Measurements from ENCODE around the gene GDF10. TPM values are rescaled to one million over a fixed set of nuclear protein-coding genes. Genes with fewer than 3 reads are reported as not detected.

The GDF10 gene
- total RNA-seq, 1 donor from 2014 or later: not detected

DNA sequence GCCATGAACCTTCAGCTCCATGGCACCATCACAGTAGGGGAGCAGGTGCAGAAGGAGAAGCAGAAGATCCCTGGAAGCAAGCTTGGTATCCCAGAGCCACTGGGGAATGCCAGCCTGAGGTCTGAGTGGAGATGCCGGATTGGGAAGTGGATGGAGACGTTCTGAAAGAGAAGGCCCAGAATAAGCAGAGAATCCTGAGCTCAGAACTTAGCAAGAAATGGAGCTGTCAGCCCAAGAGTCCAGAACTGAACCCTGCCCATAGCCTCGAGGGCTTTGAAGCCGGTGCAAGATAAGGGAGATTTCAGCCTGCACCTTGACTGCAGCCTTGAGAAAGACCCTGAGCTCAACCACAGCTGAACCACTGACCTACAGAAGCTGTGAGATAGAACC, 13.9 kb upstream of the GDF10 start:
- no peaks in the 10 kb centered on the region for H3K36me3 ChIP-seq (ENCODE audit: control insufficient read depth, insufficient read depth, low read length)
- H3K4me3 ChIP-seq (ENCODE audit: low read depth, low read length): no peak overlapping the region
- DNase-seq (ENCODE audit: low read depth) (no peak), FAIRE-seq (no peak)
- TF ChIP-seq, protein P1, sequence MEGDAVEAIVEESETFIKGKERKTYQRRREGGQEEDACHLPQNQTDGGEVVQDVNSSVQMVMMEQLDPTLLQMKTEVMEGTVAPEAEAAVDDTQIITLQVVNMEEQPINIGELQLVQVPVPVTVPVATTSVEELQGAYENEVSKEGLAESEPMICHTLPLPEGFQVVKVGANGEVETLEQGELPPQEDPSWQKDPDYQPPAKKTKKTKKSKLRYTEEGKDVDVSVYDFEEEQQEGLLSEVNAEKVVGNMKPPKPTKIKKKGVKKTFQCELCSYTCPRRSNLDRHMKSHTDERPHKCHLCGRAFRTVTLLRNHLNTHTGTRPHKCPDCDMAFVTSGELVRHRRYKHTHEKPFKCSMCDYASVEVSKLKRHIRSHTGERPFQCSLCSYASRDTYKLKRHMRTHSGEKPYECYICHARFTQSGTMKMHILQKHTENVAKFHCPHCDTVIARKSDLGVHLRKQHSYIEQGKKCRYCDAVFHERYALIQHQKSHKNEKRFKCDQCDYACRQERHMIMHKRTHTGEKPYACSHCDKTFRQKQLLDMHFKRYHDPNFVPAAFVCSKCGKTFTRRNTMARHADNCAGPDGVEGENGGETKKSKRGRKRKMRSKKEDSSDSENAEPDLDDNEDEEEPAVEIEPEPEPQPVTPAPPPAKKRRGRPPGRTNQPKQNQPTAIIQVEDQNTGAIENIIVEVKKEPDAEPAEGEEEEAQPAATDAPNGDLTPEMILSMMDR (IDR thresholded peaks at IDR 0.05; ENCODE audit: insufficient read depth, low read length, severe bottlenecking): no peak
- H3K27me3 ChIP-seq (ENCODE audit: control insufficient read depth, insufficient read depth, low read length): peaks cover 5% of the 10 kb centered on the region

DNA sequence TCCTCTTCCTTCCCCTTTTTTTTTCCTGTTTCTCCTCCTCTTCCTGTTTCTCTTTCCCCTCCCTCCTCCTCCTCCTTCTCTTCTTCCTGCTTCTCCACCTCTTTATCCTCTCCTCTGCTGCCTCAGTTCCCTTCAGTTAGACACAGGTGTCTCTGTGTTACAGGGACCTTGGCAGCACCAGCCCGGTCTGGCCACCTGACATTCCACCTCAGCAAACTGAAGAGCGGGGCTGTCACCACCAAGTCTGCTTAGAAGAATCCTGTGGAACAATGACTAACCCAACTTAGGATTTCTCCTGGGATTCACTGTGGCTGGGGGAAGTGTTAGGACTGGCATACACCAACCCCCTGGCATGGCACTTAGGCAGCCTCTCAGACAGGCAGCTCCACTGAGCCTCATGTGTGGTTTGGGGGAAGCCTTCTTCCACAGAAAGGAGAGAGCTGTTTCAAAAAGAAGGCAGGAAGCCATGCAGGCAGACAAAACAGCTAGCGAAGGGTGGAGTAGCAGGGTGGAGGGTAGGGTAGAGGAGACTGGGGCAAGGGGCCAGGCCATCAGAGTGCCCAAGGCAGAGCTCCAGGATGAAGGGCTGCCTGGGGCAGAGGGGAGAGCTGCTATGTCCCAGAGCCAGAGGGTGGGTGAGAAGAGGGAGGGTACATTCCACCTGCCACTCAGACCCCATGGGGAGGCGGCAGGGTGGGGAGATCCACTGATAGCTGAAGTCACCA, 13.2 kb upstream of the GDF10 start:
- TF ChIP-seq, protein P1 (IDR thresholded peaks at IDR 0.05; ENCODE audit: insufficient read depth, low read length, severe bottlenecking): no peak
- H3K36me3 ChIP-seq (ENCODE audit: control insufficient read depth, insufficient read depth, low read length): no peaks in the 10 kb centered on the region
- H3K4me3 ChIP-seq (ENCODE audit: low read depth, low read length): no peak overlapping the region
- FAIRE-seq: no peak
- no peak for DNase-seq (ENCODE audit: low read depth)
- peaks cover 5% of the 10 kb centered on the region for H3K27me3 ChIP-seq (ENCODE audit: control insufficient read depth, insufficient read depth, low read length)

DNA sequence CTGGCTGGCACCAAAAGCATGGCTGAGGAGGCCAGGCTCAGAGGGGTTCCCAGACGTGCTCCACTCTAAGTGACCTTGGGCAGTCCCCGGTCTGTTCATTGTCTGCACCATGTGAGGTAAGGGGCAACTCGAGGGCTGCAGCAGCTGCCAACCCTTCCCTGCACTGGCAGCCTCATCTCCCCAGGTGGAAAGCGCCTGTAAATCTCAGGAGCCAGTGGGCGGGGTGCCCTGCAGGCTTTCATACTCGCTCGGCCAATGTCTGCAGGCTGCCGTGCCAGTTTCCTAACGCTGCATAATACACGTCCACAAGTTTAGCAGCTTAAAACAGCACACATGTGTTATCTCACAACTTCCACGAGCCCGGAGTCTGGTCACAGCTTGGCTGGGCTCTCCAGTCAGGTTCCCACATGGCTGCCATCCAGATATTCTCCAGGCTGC, 12.6 kb upstream of the GDF10 start:
- H3K27me3 ChIP-seq (ENCODE audit: control insufficient read depth, insufficient read depth, low read length): peaks cover 5% of the 10 kb centered on the region
- no peaks in the 10 kb centered on the region for H3K36me3 ChIP-seq (ENCODE audit: control insufficient read depth, insufficient read depth, low read length)
- H3K4me3 ChIP-seq (ENCODE audit: low read depth, low read length): no peak overlapping the region
- TF ChIP-seq, protein P1 (IDR thresholded peaks at IDR 0.05; ENCODE audit: insufficient read depth, low read length, severe bottlenecking): no peak
- DNase-seq (ENCODE audit: low read depth) (no peak), FAIRE-seq (no peak)

DNA sequence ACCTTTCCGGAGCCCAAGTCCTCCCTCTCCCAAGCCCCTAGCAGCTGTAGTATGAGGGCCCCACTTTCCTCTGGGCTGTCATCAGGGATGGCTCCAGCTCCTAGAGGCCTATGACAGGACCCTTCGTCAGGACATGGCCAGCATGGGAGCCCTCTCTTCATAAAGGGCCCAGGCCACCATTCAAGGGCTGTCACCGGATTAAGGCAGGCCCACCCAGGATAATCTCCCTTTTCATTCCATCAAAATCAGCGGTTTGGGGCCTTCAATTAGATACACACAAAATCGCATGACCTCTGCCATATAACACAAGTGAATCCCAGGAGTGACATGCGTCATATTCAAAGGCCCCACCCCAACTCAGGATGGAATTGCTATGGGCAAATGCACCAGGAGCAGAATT, 12.2 kb upstream of the GDF10 start:
- no peak for DNase-seq (ENCODE audit: low read depth)
- no peak for FAIRE-seq
- Histone ChIP-seq H3K4me3 (ENCODE audit: low read depth, low read length) (no peak overlapping the region), H3K36me3 (ENCODE audit: control insufficient read depth, insufficient read depth, low read length) (no peaks in the 10 kb centered on the region), H3K27me3 (ENCODE audit: control insufficient read depth, insufficient read depth, low read length) (peaks cover 5% of the 10 kb centered on the region)
- TF ChIP-seq, protein P1 (IDR thresholded peaks at IDR 0.05; ENCODE audit: insufficient read depth, low read length, severe bottlenecking): no peak

DNA sequence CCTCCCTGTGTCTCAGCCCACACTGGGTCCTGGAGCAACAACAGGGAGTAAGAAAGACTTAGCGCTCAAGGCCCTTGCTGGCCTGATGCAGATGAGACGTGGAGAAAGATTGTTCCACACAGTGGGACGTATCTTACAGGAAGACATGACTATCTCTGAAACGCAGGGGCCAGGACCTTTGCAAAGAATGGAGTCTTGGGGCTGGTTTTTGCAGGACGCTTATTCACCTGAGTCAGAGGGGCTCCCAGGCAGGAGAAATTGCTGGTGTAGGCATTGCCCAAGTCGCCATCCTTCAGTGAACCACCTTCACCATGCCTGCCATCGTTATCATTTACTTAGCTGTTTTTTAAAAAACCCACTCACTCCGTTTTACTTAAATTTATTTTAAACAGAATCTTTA, 11.8 kb upstream of the GDF10 start:
- DNase-seq (ENCODE audit: low read depth) (no peak), FAIRE-seq (no peak)
- H3K36me3 ChIP-seq (ENCODE audit: control insufficient read depth, insufficient read depth, low read length): no peaks in the 10 kb centered on the region
- H3K27me3 ChIP-seq (ENCODE audit: control insufficient read depth, insufficient read depth, low read length): peaks cover 5% of the 10 kb centered on the region
- TF ChIP-seq, protein P1 (IDR thresholded peaks at IDR 0.05; ENCODE audit: insufficient read depth, low read length, severe bottlenecking): no peak
- no peak overlapping the region for H3K4me3 ChIP-seq (ENCODE audit: low read depth, low read length)
